Measurements from ENCODE around the gene PRSS2.
"Not testable (repeated sequence)": the region's sequence is repeated elsewhere in the genome, so short reads cannot be mapped to it uniquely, and the experiment has no call there.

PRSS2 gene

GRCh38 chr7:142752376-142753225 is 18.2 kb upstream of the PRSS2 start:
- TF ChIP-seq CTCF (conservative IDR thresholded peaks at IDR 0.05; ENCODE audit: control insufficient read depth, insufficient read depth, low read depth, low read length): no peak
- no peak for DNase-seq (ENCODE audit: low read depth)
- H3K4me3 ChIP-seq (ENCODE audit: control insufficient read depth, low read depth, low read length): no peak overlapping the region

GRCh38 chr7:142753366-142753765 is 17.4 kb upstream of the PRSS2 start:
- no peak for TF ChIP-seq CTCF (conservative IDR thresholded peaks at IDR 0.05; ENCODE audit: control insufficient read depth, insufficient read depth, low read depth, low read length)
- H3K4me3 ChIP-seq (ENCODE audit: control insufficient read depth, low read depth, low read length): no peak overlapping the region
- DNase-seq (ENCODE audit: low read depth): no peak

GRCh38 chr7:142753925-142754491 is 16.8 kb upstream of the PRSS2 start:
- DNase-seq (ENCODE audit: low read depth): peak; percentile 56
- not testable (repeated sequence) for H3K4me3 ChIP-seq (ENCODE audit: control insufficient read depth, low read depth, low read length)

- DNase-seq (ENCODE audit: low read depth): no peak
- no peak for TF ChIP-seq CTCF (conservative IDR thresholded peaks at IDR 0.05; ENCODE audit: control insufficient read depth, insufficient read depth, low read depth, low read length)
Observed at GRCh38 chr7:142754681-142755575, 15.8 kb upstream of the PRSS2 start.

GRCh38 chr7:142758312-142758711 is 12.5 kb upstream of the PRSS2 start:
- not testable (repeated sequence) for H3K4me3 ChIP-seq (ENCODE audit: control insufficient read depth, low read depth, low read length); DNase-seq (ENCODE audit: low read depth)

More at GRCh38 chr7:142754681-142755575, 15.8 kb upstream of the PRSS2 start:
- no peak overlapping the region for H3K4me3 ChIP-seq (ENCODE audit: control insufficient read depth, low read depth, low read length)

- DNase-seq (ENCODE audit: low read depth): no peak
- no peak overlapping the region for H3K4me3 ChIP-seq (ENCODE audit: control insufficient read depth, low read depth, low read length)
- TF ChIP-seq CTCF (conservative IDR thresholded peaks at IDR 0.05; ENCODE audit: control insufficient read depth, insufficient read depth, low read depth, low read length): no peak
Observed at GRCh38 chr7:142759433-142759832, 11.3 kb upstream of the PRSS2 start.

GRCh38 chr7:142760071-142760642 is 10.6 kb upstream of the PRSS2 start:
- H3K4me3 ChIP-seq (ENCODE audit: control insufficient read depth, low read depth, low read length): no peak overlapping the region
- DNase-seq (ENCODE audit: low read depth): no peak
- no peak for TF ChIP-seq CTCF (conservative IDR thresholded peaks at IDR 0.05; ENCODE audit: control insufficient read depth, insufficient read depth, low read depth, low read length)

GRCh38 chr7:142761606-142762005 is 9.2 kb upstream of the PRSS2 start:
- H3K4me3 ChIP-seq (ENCODE audit: control insufficient read depth, low read depth, low read length): not testable (repeated sequence)
- peak; percentile 21 for DNase-seq (ENCODE audit: low read depth)
